ENCODE results near the gene TEAD1. TPM values are rescaled to one million over a fixed set of nuclear protein-coding genes. Genes with fewer than 3 reads are reported as not detected.

The TEAD1 gene
- total RNA-seq, 1 donor from 2014 or later, result 17.6 TPM

DNA sequence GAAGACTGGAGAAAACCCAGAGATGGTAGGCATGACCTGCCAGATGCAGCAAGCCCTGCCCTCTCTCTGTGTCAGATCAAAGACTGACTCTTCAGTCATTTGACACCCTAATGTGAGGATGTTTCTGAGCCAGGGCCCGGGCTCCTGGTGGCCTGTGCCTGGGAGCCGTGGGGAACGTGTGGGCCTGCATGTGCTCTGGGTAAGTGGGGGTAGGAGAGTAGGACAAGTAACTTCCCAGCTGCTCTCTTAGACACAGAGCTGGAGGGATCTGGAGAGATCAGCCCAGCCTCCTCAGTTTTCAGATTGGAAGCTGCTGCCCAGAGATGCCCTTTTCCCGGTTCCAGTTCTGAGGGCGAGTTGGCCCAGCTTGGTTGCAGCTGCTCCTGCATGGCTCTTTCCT lies 110.8 kb downstream of the TEAD1 start:
- FAIRE-seq (no peak), DNase-seq (ENCODE audit: low read depth) (no peak)
- TF ChIP-seq CTCF (IDR thresholded peaks at IDR 0.05; ENCODE audit: insufficient read depth, low read length, severe bottlenecking), result no peak
- Histone ChIP-seq H3K36me3 (ENCODE audit: control insufficient read depth, insufficient read depth, low read length) (peaks cover 2% of the 10 kb centered on the region), H3K4me3 (ENCODE audit: low read depth, low read length) (no peak overlapping the region), H3K27me3 (ENCODE audit: control insufficient read depth, insufficient read depth, low read length) (no peaks in the 10 kb centered on the region)

GRCh38 chr11:12785901-12786300 lies 111.7 kb downstream of the TEAD1 start:
- Histone ChIP-seq H3K4me3 (ENCODE audit: low read depth, low read length) (no peak overlapping the region), H3K36me3 (ENCODE audit: control insufficient read depth, insufficient read depth, low read length) (peaks cover 2% of the 10 kb centered on the region), H3K27me3 (ENCODE audit: control insufficient read depth, insufficient read depth, low read length) (no peaks in the 10 kb centered on the region)
- FAIRE-seq (no peak), DNase-seq (ENCODE audit: low read depth) (no peak)
- TF ChIP-seq CTCF (IDR thresholded peaks at IDR 0.05; ENCODE audit: insufficient read depth, low read length, severe bottlenecking), result no peak

DNA sequence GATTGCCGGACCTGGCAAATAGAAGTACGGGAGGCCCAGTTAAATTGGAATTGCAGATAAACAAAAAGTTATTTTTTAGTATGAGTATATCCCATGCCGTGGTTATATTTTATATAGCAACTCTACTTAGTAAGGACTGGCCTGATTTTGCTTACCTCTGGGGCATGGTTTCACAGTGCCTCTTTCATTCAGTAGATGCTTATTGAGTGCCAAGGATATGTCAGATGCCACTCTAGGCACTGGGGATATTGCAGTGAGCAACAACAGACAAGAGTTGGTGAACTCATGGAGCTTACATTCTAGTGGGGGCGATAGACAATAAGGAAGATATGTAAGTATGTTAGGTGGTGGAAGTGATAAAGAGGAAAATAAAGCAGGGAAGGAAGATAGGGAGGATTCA lies 112.2 kb downstream of the TEAD1 start:
- DNase-seq (ENCODE audit: low read depth), result no peak
- H3K27me3 ChIP-seq (ENCODE audit: control insufficient read depth, insufficient read depth, low read length), result no peaks in the 10 kb centered on the region
- H3K4me3 ChIP-seq (ENCODE audit: low read depth, low read length), result no peak overlapping the region
- peaks cover 2% of the 10 kb centered on the region for H3K36me3 ChIP-seq (ENCODE audit: control insufficient read depth, insufficient read depth, low read length)
- no peak for FAIRE-seq
- no peak for TF ChIP-seq CTCF (IDR thresholded peaks at IDR 0.05; ENCODE audit: insufficient read depth, low read length, severe bottlenecking)

DNA sequence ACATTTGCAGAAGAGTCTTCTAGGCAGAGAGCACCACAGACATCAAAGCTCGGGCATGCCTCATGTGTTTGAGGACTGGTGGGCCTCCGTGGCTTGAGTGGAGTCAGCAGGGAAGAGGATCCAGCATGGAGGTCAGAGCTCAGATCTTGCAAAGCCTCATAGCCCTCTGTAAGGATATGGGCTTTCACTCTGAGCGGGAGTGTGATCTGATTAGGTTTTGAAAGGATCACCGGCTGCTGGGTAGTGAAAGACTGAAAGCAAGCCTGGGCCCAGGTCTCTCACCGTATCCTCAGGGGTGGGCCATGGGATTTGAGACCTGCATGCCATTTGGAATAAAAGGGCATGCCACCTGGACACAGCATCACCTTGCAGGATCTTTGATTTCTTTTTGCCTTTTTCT lies 112.7 kb downstream of the TEAD1 start:
- H3K4me3 ChIP-seq (ENCODE audit: low read depth, low read length), result no peak overlapping the region
- no peaks in the 10 kb centered on the region for H3K27me3 ChIP-seq (ENCODE audit: control insufficient read depth, insufficient read depth, low read length)
- no peak for TF ChIP-seq CTCF (IDR thresholded peaks at IDR 0.05; ENCODE audit: insufficient read depth, low read length, severe bottlenecking)
- FAIRE-seq, result no peak
- peaks cover 2% of the 10 kb centered on the region for H3K36me3 ChIP-seq (ENCODE audit: control insufficient read depth, insufficient read depth, low read length)
- no peak for DNase-seq (ENCODE audit: low read depth)

GRCh38 chr11:12787847-12788246 lies 113.6 kb downstream of the TEAD1 start:
- DNase-seq (ENCODE audit: low read depth) (peak; percentile 72), FAIRE-seq (no peak)
- peaks cover 2% of the 10 kb centered on the region for H3K36me3 ChIP-seq (ENCODE audit: control insufficient read depth, insufficient read depth, low read length)
- no peak for TF ChIP-seq CTCF (IDR thresholded peaks at IDR 0.05; ENCODE audit: insufficient read depth, low read length, severe bottlenecking)
- H3K27me3 ChIP-seq (ENCODE audit: control insufficient read depth, insufficient read depth, low read length), result no peaks in the 10 kb centered on the region
- H3K4me3 ChIP-seq (ENCODE audit: low read depth, low read length), result no peak overlapping the region

- no peak for FAIRE-seq
Measured at GRCh38 chr11:12789054-12789453, 114.8 kb downstream of the TEAD1 start.

More at GRCh38 chr11:12789054-12789453, 114.8 kb downstream of the TEAD1 start:
- no peak for TF ChIP-seq CTCF (IDR thresholded peaks at IDR 0.05; ENCODE audit: insufficient read depth, low read length, severe bottlenecking)
- H3K36me3 ChIP-seq (ENCODE audit: control insufficient read depth, insufficient read depth, low read length), result peaks cover 2% of the 10 kb centered on the region
- no peaks in the 10 kb centered on the region for H3K27me3 ChIP-seq (ENCODE audit: control insufficient read depth, insufficient read depth, low read length)
- no peak for DNase-seq (ENCODE audit: low read depth)
- no peak overlapping the region for H3K4me3 ChIP-seq (ENCODE audit: low read depth, low read length)

Data from bronchial epithelial cell (primary cell).